ENCODE measurements around the gene ODAD4.
"Not testable (repeated sequence)": the region's sequence is repeated elsewhere in the genome, so short reads cannot be mapped to it uniquely, and the experiment has no call there.

ODAD4 gene

DNA sequence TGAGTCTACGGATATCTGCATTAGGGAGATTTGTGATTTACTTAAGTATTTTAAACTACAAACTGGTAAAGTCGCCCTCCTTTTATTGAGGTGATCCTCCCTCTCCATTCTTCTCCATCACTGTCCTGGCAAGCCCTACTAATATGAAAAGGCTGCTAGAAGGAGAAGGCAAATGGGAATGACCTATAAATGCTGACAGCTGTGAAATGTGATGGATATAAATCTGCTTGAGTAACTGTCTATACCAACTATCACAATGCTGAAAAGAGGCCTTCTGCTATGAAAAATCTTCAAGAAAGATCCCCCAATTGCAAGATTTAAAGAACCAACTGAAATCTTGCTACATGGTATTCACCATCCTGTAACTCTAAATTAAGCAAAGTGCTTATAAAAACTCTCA is 71.3 kb downstream of the ODAD4 start:
- Histone ChIP-seq H3K27ac (no peak overlapping the region), H3K9me3 (ENCODE audit: low read depth, low read length) (no peaks in the 10 kb centered on the region), H3K4me3 (no peak overlapping the region), H3K36me3 (ENCODE audit: insufficient read depth, low read length) (peaks cover 63% of the 10 kb centered on the region), H3K9ac (ENCODE audit: insufficient read length) (peak overlapping the region; percentile 11)
- no peak for TF ChIP-seq EZH2 (IDR thresholded peaks at IDR 0.05)
- no peak for DNase-seq (ENCODE audit: low read depth, low spot score)

DNA sequence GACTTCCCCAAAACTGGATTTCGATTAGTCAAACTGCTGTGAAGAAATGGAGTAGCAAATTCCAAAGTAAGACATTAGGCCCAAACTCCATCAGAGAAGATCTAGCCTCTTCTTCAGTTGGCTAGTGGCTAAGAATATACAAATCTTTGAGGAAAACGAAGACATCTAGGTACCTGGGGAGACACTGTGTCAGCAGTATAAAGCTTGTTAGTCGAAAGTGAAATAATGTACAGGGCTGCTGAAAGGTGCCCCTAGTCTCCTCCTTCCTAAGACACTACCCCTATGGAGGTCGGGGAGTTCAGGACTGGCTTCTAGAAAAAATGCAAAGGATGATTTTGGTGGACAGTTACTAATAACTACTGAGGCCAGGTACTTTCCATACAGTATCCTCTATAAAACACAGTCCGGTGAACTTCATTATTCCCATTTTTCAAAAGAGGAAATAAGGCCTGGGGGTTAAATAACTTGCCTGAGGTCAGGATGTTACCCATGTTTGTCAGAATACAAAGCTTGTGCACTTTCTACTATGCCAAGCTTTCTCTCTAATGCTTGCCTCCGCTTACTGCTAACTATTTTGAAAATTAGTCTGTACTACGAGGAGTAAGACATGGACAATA is 71.9 kb downstream of the ODAD4 start:
- no peak for DNase-seq (ENCODE audit: low read depth, low spot score)
- Histone ChIP-seq H3K4me3 (no peak overlapping the region), H3K36me3 (ENCODE audit: insufficient read depth, low read length) (peaks cover 60% of the 10 kb centered on the region), H3K27ac (no peak overlapping the region; the same call in 1 of the 2 replicates), H3K9ac (ENCODE audit: insufficient read length) (peak overlapping the region; percentile 11), H3K9me3 (ENCODE audit: low read depth, low read length) (no peaks in the 10 kb centered on the region)
- TF ChIP-seq EZH2 (IDR thresholded peaks at IDR 0.05) = no peak
- no peak for TF ChIP-seq POLR2AphosphoS5 (IDR thresholded peaks at IDR 0.05; ENCODE audit: borderline replicate concordance, low read depth, low read length)
- no peak for TF ChIP-seq FOXP2 (optimal IDR thresholded peaks at IDR 0.05; ENCODE audit: control extremely low read depth, extremely low read length, insufficient read depth)

DNA sequence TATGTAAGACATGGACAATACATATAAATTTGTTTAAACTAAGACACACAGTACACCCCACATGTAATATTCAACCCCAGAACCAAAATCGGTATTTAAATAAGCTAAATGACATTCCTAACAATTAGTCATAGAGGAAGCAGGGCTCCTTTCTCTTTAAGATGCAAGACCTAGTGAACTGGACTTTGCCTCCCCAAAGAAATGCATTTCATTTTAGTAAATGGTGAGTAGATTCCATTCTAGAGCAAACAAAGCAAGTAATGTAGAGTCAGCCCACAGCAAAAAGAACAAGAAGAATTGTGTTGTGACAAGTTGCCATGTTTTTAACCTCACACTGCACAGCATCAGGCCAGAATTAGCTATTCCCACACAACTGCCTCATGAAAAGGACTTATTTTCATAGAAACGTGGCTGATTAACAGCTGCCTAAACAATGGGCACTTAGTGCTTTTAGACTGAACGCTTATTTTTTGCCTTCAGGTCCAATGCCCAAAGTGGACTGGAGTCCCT is 72.4 kb downstream of the ODAD4 start:
- no peak for TF ChIP-seq EZH2 (IDR thresholded peaks at IDR 0.05)
- no peak for TF ChIP-seq POLR2AphosphoS5 (IDR thresholded peaks at IDR 0.05; ENCODE audit: borderline replicate concordance, low read depth, low read length)
- no peak for TF ChIP-seq FOXP2 (optimal IDR thresholded peaks at IDR 0.05; ENCODE audit: control extremely low read depth, extremely low read length, insufficient read depth)
- Histone ChIP-seq H3K9me3 (ENCODE audit: low read depth, low read length) (no peaks in the 10 kb centered on the region), H3K36me3 (ENCODE audit: insufficient read depth, low read length) (peaks cover 54% of the 10 kb centered on the region), H3K4me3 (no peak overlapping the region), H3K27ac (peak overlapping the region; percentile 50), H3K9ac (ENCODE audit: insufficient read length) (no peak overlapping the region)
- no peak for DNase-seq (ENCODE audit: low read depth, low spot score)

DNA sequence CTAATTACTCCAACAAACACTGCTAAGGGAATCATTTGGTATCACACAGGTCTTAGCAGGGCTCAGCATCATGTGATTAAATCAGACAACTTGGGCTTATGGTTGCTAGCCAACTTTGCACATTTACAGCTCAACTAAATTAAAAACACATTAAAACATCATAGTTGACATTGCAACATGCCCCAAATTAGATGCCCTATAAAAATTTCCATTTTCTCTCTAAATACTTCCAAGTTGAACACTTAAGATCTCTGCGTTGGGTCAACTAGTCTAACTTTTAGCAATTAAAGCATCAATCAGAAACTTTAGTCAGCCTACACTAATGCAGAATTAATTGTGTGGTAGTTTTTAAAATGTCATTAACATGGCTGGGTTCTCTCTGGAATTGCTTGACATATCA is 74.7 kb downstream of the ODAD4 start:
- Histone ChIP-seq H3K4me3 (no peak overlapping the region), H3K9me3 (ENCODE audit: low read depth, low read length) (no peaks in the 10 kb centered on the region), H3K36me3 (ENCODE audit: insufficient read depth, low read length) (peaks cover 49% of the 10 kb centered on the region), H3K27ac (peak overlapping the region; percentile 64), H3K9ac (ENCODE audit: insufficient read length) (no peak overlapping the region)
- no peak for TF ChIP-seq POLR2AphosphoS5 (IDR thresholded peaks at IDR 0.05; ENCODE audit: borderline replicate concordance, low read depth, low read length)
- TF ChIP-seq FOXP2 (optimal IDR thresholded peaks at IDR 0.05; ENCODE audit: control extremely low read depth, extremely low read length, insufficient read depth) = no peak
- TF ChIP-seq EZH2 (IDR thresholded peaks at IDR 0.05) = no peak
- no peak for DNase-seq (ENCODE audit: low read depth, low spot score)

DNA sequence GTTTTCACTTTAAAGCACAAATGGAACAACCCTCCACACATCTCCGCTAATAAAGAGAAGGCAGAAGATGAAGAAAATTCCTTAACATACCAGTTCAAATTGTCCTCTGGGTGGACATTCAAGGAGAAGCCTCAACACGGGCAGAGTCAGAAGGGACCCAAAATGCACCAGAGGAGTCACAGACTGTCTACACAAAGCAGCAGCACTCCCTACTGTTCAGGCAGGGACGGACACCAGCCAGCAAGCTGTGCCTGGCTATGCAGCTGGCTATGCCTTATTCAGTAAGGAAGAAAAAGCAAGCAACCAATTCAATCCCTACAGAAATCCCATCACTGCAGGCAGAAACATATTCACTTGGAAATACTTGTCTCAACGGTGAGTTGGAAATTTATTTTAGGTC is 78.8 kb downstream of the ODAD4 start:
- Histone ChIP-seq H3K9me3 (ENCODE audit: low read depth, low read length) (no peaks in the 10 kb centered on the region), H3K9ac (ENCODE audit: insufficient read length) (no peak overlapping the region), H3K27ac (no peak overlapping the region), H3K4me3 (no peak overlapping the region), H3K36me3 (ENCODE audit: insufficient read depth, low read length) (peaks cover 31% of the 10 kb centered on the region)
- TF ChIP-seq FOXP2 (optimal IDR thresholded peaks at IDR 0.05; ENCODE audit: control extremely low read depth, extremely low read length, insufficient read depth) (no peak), POLR2AphosphoS5 (IDR thresholded peaks at IDR 0.05; ENCODE audit: borderline replicate concordance, low read depth, low read length) (no peak), EZH2 (IDR thresholded peaks at IDR 0.05) (no peak)
- DNase-seq (ENCODE audit: low read depth, low spot score) = no peak

DNA sequence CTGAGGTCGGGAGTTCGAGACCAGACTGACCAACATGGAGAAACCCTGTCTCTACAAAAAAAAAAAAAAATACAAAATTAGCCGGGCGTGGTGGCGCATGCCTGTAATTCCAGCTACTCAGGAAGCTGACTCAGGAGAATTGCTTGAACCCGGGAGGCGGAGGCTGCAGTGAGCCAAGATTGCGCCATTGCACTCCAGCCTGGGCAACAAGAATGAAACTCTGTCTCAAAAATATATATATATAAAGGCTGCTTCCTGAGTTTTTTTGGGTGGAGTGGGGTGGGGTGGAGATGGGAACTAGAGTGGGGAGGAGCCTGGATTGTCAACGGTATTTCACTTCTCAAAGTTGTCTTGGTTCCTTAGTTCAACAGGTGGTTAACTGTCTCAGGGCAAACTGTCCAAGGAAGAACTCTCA is 79.9 kb downstream of the ODAD4 start:
- DNase-seq (ENCODE audit: low read depth, low spot score); H3K27ac ChIP-seq; H3K4me3 ChIP-seq; H3K9me3 ChIP-seq (ENCODE audit: low read depth, low read length); H3K9ac ChIP-seq (ENCODE audit: insufficient read length): not testable (repeated sequence)
- peaks cover 31% of the 10 kb centered on the region for H3K36me3 ChIP-seq (ENCODE audit: insufficient read depth, low read length)

DNA sequence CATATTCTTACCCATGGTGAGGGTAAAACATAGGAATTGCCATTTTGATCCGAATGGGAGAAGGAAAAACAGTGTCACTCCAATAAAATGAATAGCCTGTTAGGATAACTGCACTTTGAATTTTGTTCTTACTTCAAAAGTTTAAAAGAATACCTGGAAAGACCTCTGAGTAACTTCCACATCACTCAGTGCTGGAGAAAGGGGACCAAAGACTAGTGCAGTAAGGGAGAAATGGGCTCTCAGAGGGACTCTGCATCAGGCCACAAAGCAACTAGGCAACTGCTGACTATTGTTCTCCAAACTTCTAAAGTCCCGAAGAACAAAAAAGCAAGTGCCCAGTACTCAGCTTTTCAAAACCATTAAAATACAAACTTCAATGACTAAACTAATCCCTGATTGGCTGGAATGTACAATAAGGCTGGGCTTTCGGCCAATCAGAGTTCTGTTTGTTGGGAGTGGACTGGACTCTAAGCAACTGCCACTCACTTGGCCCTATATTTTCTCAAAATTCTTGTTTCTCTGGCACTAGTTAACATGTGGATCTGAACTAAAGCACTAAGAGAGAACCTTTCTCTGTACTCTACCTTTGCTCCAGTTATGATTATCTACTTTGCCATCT is 80.6 kb downstream of the ODAD4 start:
- Histone ChIP-seq H3K27ac (peak overlapping the region; percentile 61; the same call in 1 of the 2 replicates), H3K4me3 (no peak overlapping the region), H3K36me3 (ENCODE audit: insufficient read depth, low read length) (peaks cover 31% of the 10 kb centered on the region), H3K9me3 (ENCODE audit: low read depth, low read length) (no peaks in the 10 kb centered on the region), H3K9ac (ENCODE audit: insufficient read length) (no peak overlapping the region)
- no peak for DNase-seq (ENCODE audit: low read depth, low spot score)
- TF ChIP-seq EZH2 (IDR thresholded peaks at IDR 0.05) (no peak), FOXP2 (optimal IDR thresholded peaks at IDR 0.05; ENCODE audit: control extremely low read depth, extremely low read length, insufficient read depth) (no peak), POLR2AphosphoS5 (IDR thresholded peaks at IDR 0.05; ENCODE audit: borderline replicate concordance, low read depth, low read length) (no peak)

DNA sequence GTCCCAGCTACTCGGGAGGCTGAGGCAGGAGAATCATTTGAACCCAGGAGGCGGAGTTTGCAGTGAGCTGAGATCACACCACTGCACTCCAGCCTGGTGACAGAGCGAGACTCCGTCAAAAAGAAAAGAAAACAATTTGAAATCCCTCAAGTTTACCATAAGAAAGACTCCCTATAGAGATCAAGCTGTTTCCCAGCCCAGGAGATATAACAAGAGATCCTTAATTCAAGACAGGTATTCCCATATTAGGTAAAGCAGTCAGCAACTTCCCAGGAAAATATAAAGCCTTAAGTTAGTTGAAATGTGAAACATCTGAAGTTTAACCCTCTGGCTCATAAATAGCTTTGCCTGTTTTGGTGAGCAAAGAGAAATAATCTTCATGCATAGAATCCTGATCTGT is 81.9 kb downstream of the ODAD4 start:
- H3K4me3 ChIP-seq; H3K27ac ChIP-seq; H3K9ac ChIP-seq (ENCODE audit: insufficient read length); H3K9me3 ChIP-seq (ENCODE audit: low read depth, low read length); DNase-seq (ENCODE audit: low read depth, low spot score): not testable (repeated sequence)
- H3K36me3 ChIP-seq (ENCODE audit: insufficient read depth, low read length) = peaks cover 29% of the 10 kb centered on the region

DNA sequence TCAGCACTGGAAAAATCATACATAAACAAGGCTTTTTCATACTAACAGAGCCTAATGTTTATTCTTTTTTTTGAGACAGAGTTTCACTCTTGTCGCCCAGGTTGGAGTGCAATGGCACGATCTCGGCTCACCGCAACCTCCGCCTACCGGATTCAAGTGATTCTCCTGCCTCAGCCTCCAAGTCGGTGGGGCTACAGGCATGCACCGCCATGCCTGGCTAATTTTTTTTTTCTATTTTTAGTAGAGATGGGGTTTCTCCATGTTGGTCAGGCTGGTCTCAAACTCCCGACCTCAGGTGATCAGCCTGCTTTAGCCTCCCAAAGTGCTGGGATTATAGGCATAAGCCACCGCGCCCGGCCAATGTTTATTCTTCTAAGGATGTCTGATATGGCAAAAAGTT is 83.3 kb downstream of the ODAD4 start:
- not testable (repeated sequence) for H3K9ac ChIP-seq (ENCODE audit: insufficient read length); H3K9me3 ChIP-seq (ENCODE audit: low read depth, low read length); DNase-seq (ENCODE audit: low read depth, low spot score); H3K4me3 ChIP-seq
- Histone ChIP-seq H3K36me3 (ENCODE audit: insufficient read depth, low read length) (peaks cover 27% of the 10 kb centered on the region), H3K27ac (0 out of 2 replicates have a peak overlapping the region, but pooled peaks have one; percentile 53)

Measured in SK-N-MC (cell line).